Activated CD8-positive, alpha-beta T cell treated with anti-CD3 and anti-CD28 coated beads for 36 hours (primary cell): ENCODE measurements around the gene DCST2. TPM values are rescaled to one million over a fixed set of nuclear protein-coding genes. Genes with fewer than 3 reads are reported as not detected.

Source experiments
- ATAC-seq: fragments of 200-7000 bp; cut with Tn5 transposase; one replicate; pipeline ENCODE4 v1.10.0; 2021; ENCODE audit warnings: mild to moderate bottlenecking, moderate library complexity
- CTCF ChIA-PET: fragments of 350-600 bp; sonication (Branson Sonifier 250); formaldehyde crosslinking; loops from one replicate; lab custom pipeline; 2021; ENCODE audit warnings: antibody characterized with exemption; lab: Charles Lee
- POLR2A ChIA-PET: fragments of 350-600 bp; sonication (Branson Sonifier 250); formaldehyde crosslinking; loops from one replicate; lab custom pipeline; 2021; ENCODE audit warnings: antibody characterized with exemption; lab: Charles Lee
- DNase-seq: peaks from one replicate; pipeline ENCODE4 v3.0.0-alpha.2; 2020
- H3K27ac Mint-ChIP-seq: one replicate; pipeline ENCODE4 v1.8.0; 2021; ENCODE audit warnings: mild to moderate bottlenecking, mixed read lengths
- H3K27me3 Mint-ChIP-seq: one replicate; pipeline ENCODE4 v1.8.0; 2021; ENCODE audit warnings: mixed read lengths
- H3K36me3 Mint-ChIP-seq: one replicate; pipeline ENCODE4 v1.8.0; 2021; ENCODE audit warnings: low read depth, mixed read lengths
- H3K4me1 Mint-ChIP-seq: one replicate; pipeline ENCODE4 v1.8.0; 2021; ENCODE audit warnings: low read depth, mixed read lengths
- H3K4me3 Mint-ChIP-seq: one replicate; pipeline ENCODE4 v1.8.0; 2021; ENCODE audit warnings: mild to moderate bottlenecking, moderate library complexity, mixed read lengths
- H3K9me3 Mint-ChIP-seq: one replicate; pipeline ENCODE4 v1.8.0; 2021; ENCODE audit warnings: mixed read lengths
- CTCF ChIP-seq: fragments of 200-600 bp; IDR thresholded peaks from one replicate; pipeline ENCODE4 v1.8.0; 2022; ENCODE audit warnings: antibody characterized with exemption, mild to moderate bottlenecking
- intact Hi-C: fragments of 100-400 bp; cut with micrococcal nuclease; formaldehyde crosslinking; loops from one replicate; pipeline ENCODE4 v1.10.0; 2022
- total RNA-seq, 2 experiments: library from RNA; stranded (reverse); gene quantifications; one replicate each; pipeline ENCODE4 v1.2.3, GENCODE V29; 2021

The DCST2 gene
- total RNA-seq, 2 experiments from 2014 or later: 0.20 to 0.36 TPM

DNA sequence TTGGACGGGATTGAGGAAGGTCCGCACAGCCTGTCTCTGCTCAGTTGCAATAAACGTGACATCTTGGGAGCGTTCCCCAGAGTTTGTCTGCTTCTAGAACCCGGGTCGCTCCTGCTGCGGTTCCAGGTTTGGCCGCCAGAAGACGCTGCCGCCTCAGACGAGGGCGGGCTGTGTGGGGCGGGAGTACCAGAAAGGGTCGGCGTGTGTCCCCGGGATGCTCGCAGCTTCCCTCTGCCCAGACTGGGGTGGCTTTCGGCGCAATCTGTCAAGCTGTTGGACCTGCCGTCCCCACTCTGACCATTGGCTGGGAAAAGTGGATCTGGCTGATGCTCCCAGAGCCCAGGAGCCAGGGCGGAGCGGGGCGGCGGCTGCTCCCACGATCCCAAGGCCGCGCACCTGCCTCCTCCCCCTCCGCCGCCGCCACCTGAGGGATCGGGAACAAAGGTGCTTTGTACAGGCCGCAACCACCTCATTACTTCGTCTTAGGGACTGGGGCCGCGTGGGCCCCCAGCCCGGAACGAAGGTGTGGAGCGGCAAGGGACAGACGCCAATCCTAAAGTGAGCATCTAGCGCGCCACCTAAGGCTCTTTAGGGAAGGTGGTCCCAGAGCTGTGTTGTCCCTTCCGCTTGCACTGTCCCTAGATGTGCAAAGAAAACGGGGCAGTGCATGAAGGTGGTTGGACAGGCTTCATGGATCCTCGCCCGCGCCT, 29.3 kb upstream of the DCST2 start:
- Mint-ChIP-seq H3K4me3 (peak overlapping the region; percentile 77), H3K36me3 (peaks cover 14% of the 10 kb centered on the region), H3K4me1 (peaks cover 32% of the 10 kb centered on the region), H3K27me3 (no peaks in the 10 kb centered on the region), H3K27ac (no peak overlapping the region), H3K9me3 (no peaks in the 10 kb centered on the region)
- peak; percentile 60 for ATAC-seq
- ChIA-PET POLR2A (interaction anchor here (0.7 to 2.5 kb wide), 7 partner anchors 11 to 130 kb away, joined by 3 to 7 read pairs (median 3); partner anchors contain the start of genes ADAM15, KRTCAP2 and PMVK), CTCF (interaction anchor here (0.7 to 23.5 kb wide), 11 partner anchors 13 to 289 kb away, joined by 3 to 278 read pairs (median 8); partner anchors contain the start of genes ADAM15 and EFNA3)
- intact Hi-C loops: loop anchor here (2.0 to 5.0 kb wide), 2 partner anchors 22 to 91 kb away; partner anchors contain the start of genes CKS1B and SHC1
- DNase-seq: peak; percentile 91
- peak; percentile 100 for TF ChIP-seq CTCF

DNA sequence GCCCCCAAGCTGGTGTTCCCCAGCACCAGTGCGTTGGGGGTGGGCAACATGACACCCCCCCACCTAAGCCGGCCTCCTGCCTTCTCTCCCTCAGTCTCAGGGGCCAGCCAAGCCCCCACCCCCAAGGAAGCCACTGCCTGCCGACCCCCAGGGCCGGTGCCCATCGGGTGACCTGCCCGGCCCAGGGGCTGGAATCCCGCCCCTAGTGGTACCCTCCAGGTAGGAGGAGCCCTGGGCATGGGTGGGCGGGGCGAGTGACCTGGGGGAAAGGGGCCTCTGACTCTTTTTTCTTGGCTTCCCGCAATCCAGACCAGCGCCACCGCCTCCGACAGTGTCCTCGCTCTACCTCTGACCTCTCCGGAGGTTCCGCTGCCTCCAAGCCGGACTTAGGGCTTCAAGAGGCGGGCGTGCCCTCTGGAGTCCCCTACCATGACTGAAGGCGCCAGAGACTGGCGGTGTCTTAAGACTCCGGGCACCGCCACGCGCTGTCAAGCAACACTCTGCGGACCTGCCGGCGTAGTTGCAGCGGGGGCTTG, 28.6 kb upstream of the DCST2 start:
- peak overlapping the region; percentile 77 for H3K4me3 Mint-ChIP-seq
- intact Hi-C loops: loop anchor here (2.0 to 5.0 kb wide), 2 partner anchors 23 to 90 kb away; partner anchors contain the start of genes CKS1B and SHC1
- POLR2A ChIA-PET: interaction anchor here (0.6 to 1.9 kb wide), 11 partner anchors 11 to 131 kb away, joined by 3 to 12 read pairs (median 3); partner anchors contain the start of genes ADAM15 and PMVK

DNA sequence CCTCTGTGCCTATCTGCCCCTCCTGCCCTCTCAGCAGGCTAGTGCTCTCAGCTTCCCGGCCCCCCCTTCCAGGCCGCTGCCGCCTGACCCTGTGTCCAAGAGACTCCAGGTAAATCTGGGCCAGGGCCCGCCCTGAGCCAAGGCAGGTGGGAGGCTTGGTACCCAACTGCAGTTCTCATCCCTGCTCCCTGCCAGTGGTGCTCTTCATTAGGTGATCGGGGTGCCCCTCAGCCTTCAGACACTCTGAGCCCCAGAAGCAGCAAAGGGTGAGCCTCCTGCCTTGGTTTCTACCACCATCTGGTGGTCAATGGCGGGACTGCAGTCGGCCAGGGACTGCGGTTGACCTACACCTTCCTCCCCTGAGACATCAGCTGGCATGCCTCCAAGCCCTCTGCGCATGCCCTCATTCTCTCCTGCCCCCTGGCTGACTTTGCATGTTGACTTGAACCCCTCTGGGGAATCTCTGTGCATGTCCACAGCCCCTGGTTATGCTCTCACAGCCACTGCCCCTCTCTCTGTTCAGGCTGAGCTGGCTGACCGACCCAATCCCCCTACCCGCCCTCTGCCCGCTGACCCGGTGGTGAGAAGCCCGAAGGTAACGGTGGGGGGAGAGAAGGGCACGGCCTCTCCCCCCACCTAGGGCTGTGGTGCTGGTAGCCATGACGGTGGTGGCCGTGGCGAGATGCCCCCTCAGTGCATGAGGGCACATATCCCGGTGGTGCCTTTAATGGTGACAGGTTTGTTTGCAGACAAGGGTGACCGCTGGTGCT, 28.0 kb upstream of the DCST2 start:
- Mint-ChIP-seq H3K27ac (no peak overlapping the region), H3K4me1 (peaks cover 32% of the 10 kb centered on the region)

More for the DNA sequence above, 28.6 kb upstream of the DCST2 start:
- CTCF ChIA-PET: interaction anchor here (0.5 to 23.5 kb wide), 30 partner anchors 13 to 288 kb away, joined by 3 to 278 read pairs (median 5); partner anchors contain the start of genes ADAM15, EFNA3, FLAD1 and KRTCAP2
- Mint-ChIP-seq H3K36me3 (peaks cover 19% of the 10 kb centered on the region), H3K9me3 (no peaks in the 10 kb centered on the region), H3K4me1 (peaks cover 32% of the 10 kb centered on the region), H3K27me3 (no peaks in the 10 kb centered on the region), H3K27ac (no peak overlapping the region)
- TF ChIP-seq CTCF: no peak
- no peak for DNase-seq
- no peak for ATAC-seq

GRCh38 chr1:155060736-155061135, 27.2 kb upstream of the DCST2 start:
- POLR2A ChIA-PET: interaction anchor here (0.9 to 1.9 kb wide), 4 partner anchors 11 to 190 kb away, joined by 3 to 12 read pairs (median 4); no protein-coding TSS in a partner anchor
- no peak for ATAC-seq

More for the DNA sequence above, 28.0 kb upstream of the DCST2 start:
- ATAC-seq (peak; percentile 71), DNase-seq (peak; percentile 98)
- ChIA-PET CTCF (interaction anchor here (0.5 to 23.5 kb wide), 32 partner anchors 14 to 515 kb away, joined by 3 to 278 read pairs (median 4); partner anchors contain the start of genes ADAM15, EFNA3, FLAD1 and KRTCAP2), POLR2A (interaction anchor here (0.6 to 1.9 kb wide), 10 partner anchors 10 to 189 kb away, joined by 3 to 12 read pairs (median 4); partner anchors contain the start of gene ADAM15)
- intact Hi-C loops: loop anchor here (2.0 to 5.0 kb wide), 2 partner anchors 23 to 89 kb away; partner anchors contain the start of genes CKS1B and SHC1
- Mint-ChIP-seq H3K36me3 (peaks cover 19% of the 10 kb centered on the region), H3K4me3 (no peak overlapping the region), H3K27me3 (no peaks in the 10 kb centered on the region), H3K9me3 (no peaks in the 10 kb centered on the region)
- TF ChIP-seq CTCF: peak; percentile 98

More at GRCh38 chr1:155060736-155061135, 27.2 kb upstream of the DCST2 start:
- no peak for TF ChIP-seq CTCF
- DNase-seq: no peak
- no peak overlapping the region for H3K4me3 Mint-ChIP-seq
- H3K9me3 Mint-ChIP-seq: no peaks in the 10 kb centered on the region
- H3K27ac Mint-ChIP-seq: no peak overlapping the region
- H3K36me3 Mint-ChIP-seq: peaks cover 23% of the 10 kb centered on the region
- CTCF ChIA-PET: interaction anchor here (0.6 to 23.5 kb wide), 17 partner anchors 14 to 514 kb away, joined by 3 to 278 read pairs (median 5); partner anchors contain the start of genes ADAM15, EFNA3, KRTCAP2 and LENEP
- intact Hi-C loops: loop anchor here (5.0 kb wide), 1 partner anchor 88 kb away; the partner anchor contains the start of genes CKS1B and SHC1
- H3K4me1 Mint-ChIP-seq: peaks cover 32% of the 10 kb centered on the region
- H3K27me3 Mint-ChIP-seq: no peaks in the 10 kb centered on the region
